H1 (cell line): Measurements from ENCODE around the gene CSF2. TPM values are rescaled to one million over a fixed set of nuclear protein-coding genes. Genes with fewer than 3 reads are reported as not detected.
A peak's percentile ranks its signal among the peaks of the same experiment; 100 is the strongest.

Experiments
- CTCF ChIA-PET: fragments of 300-600 bp; sonication (Branson Sonifier 250); formaldehyde crosslinking; loops from one replicate; lab custom pipeline; 2021; ENCODE audit not compliant: partially characterized antibody; lab: Charles Lee
- POLR2A ChIA-PET: fragments of 300-600 bp; sonication (Branson Sonifier 250); formaldehyde crosslinking; loops from one replicate; lab custom pipeline; 2021; ENCODE audit warnings: inconsistent platforms; ENCODE audit not compliant: partially characterized antibody; lab: Charles Lee
- DNase-seq, 2 experiments: peaks; one replicate each; pipeline versions ENCODE4 v3.0.0 to v3.0.0-alpha.2; 2010 to 2022; ENCODE audit warnings: low spot score in 2 of 2, low read depth in 1 of 2, mixed read lengths in 1 of 2
- FAIRE-seq: peaks from 2 replicates; lab custom pipeline; 2011; peaks lifted over from hg19 to GRCh38; lab: Jason Lieb, UNC
- H2AFZ ChIP-seq: 2 replicates; pipeline ENCODE4 v1.8.1; 2012; ENCODE audit warnings: low read length, inconsistent platforms
- H2AK5ac ChIP-seq: 2 replicates; pipeline ENCODE4 v1.6.1; 2013; ENCODE audit warnings: low read depth, low read length
- H2BK120ac ChIP-seq: replicated peaks from 2 replicates; pipeline ENCODE3; 2013; ENCODE audit warnings: low read depth, low read length, inconsistent platforms
- H2BK12ac ChIP-seq: 2 replicates; pipeline ENCODE4 v1.6.1; 2013; ENCODE audit warnings: low read depth, low read length
- H2BK15ac ChIP-seq: 2 replicates; pipeline ENCODE4 v1.6.1; 2013; ENCODE audit warnings: low read length
- H2BK20ac ChIP-seq: 2 replicates; pipeline ENCODE4 v1.6.1; 2013; ENCODE audit warnings: low read length
- H2BK5ac ChIP-seq: 2 replicates; pipeline ENCODE4 v1.6.1; 2013; ENCODE audit warnings: low read depth, low read length
- H3K14ac ChIP-seq: 2 replicates; pipeline ENCODE4 v1.6.1; 2013; ENCODE audit warnings: inconsistent platforms; ENCODE audit not compliant: insufficient read length
- H3K18ac ChIP-seq: 2 replicates; pipeline ENCODE4 v1.6.1; 2013; ENCODE audit warnings: low read length; ENCODE audit errors: extremely low read depth
- H3K23ac ChIP-seq: 2 replicates; pipeline ENCODE4 v1.6.1; 2013; ENCODE audit warnings: inconsistent platforms; ENCODE audit not compliant: insufficient read length
- H3K23me2 ChIP-seq: 2 replicates; pipeline ENCODE4 v1.6.1; 2013; ENCODE audit warnings: low read depth, low read length
- H3K27ac ChIP-seq: 2 replicates; pipeline ENCODE4 v1.6.1; 2011; ENCODE audit warnings: low read depth, low read length, inconsistent platforms
- H3K27me3 ChIP-seq, 4 experiments: replicated peaks in 1 of 4; 1 replicate in 1 of 4; 2 replicates in 3 of 4; pipeline versions ENCODE4 v1.6.1 to v1.8.1; 2011 to 2013; ENCODE audit warnings: low read length in 3 of 4, mild to moderate bottlenecking in 3 of 4, inconsistent platforms in 2 of 4, mixed read lengths in 2 of 4, moderate library complexity in 1 of 4; ENCODE audit not compliant: control insufficient read depth in 3 of 4, insufficient read depth in 3 of 4; ENCODE audit errors: extremely low read depth in 1 of 4
- H3K36me3 ChIP-seq, 4 experiments: 2 replicates each; pipeline versions ENCODE4 v1.6.1 to v1.8.1; 2011 to 2013; ENCODE audit warnings: mild to moderate bottlenecking in 4 of 4, low read length in 3 of 4, moderate library complexity in 2 of 4, control low read depth in 1 of 4, inconsistent platforms in 1 of 4; ENCODE audit not compliant: insufficient read depth in 4 of 4, control insufficient read depth in 2 of 4
- H3K4ac ChIP-seq: replicated peaks from 2 replicates; pipeline ENCODE3; 2013; ENCODE audit warnings: low read length, low read depth, mixed read lengths, inconsistent platforms; ENCODE audit not compliant: insufficient read length
- H3K4me1 ChIP-seq, 4 experiments: replicated peaks in 1 of 4; 1 replicate in 1 of 4; 2 replicates in 3 of 4; pipeline versions ENCODE4 v1.6.1 to v1.8.1; 2011 to 2013; ENCODE audit warnings: low read length in 3 of 4, inconsistent platforms in 2 of 4, mixed read lengths in 1 of 4; ENCODE audit not compliant: insufficient read depth in 4 of 4, control insufficient read depth in 3 of 4
- H3K4me2 ChIP-seq, 2 experiments: 2 replicates each; pipeline versions ENCODE4 v1.6.1 to v1.8.1; 2011 to 2013; ENCODE audit warnings: low read depth in 2 of 2, low read length in 2 of 2, control low read depth in 1 of 2, inconsistent platforms in 1 of 2, mild to moderate bottlenecking in 1 of 2; ENCODE audit not compliant: insufficient read depth in 1 of 2
- H3K4me3 ChIP-seq, 4 experiments: fragments of 200-600, 300-600 bp in 1 of 4; sonication (generic), shearing (Covaris generic), sonication (Bioruptor Twin) in 1 of 4; 2 replicates each; pipeline versions ENCODE4 v1.5.1 to v1.8.1; 2011 to 2016; ENCODE audit warnings: low read length in 4 of 4, low read depth in 3 of 4, control low read depth in 2 of 4, inconsistent platforms in 2 of 4, mild to moderate bottlenecking in 2 of 4, mixed read lengths in 1 of 4, moderate library complexity in 1 of 4; ENCODE audit not compliant: insufficient read depth in 2 of 4; ENCODE audit errors: extremely low read depth in 1 of 4
- H3K56ac ChIP-seq: replicated peaks from 2 replicates; pipeline ENCODE3; 2013; ENCODE audit warnings: low read depth, mild to moderate bottlenecking, mixed read lengths, low read length, inconsistent platforms; ENCODE audit not compliant: insufficient read length
- H3K79me1 ChIP-seq: 2 replicates; pipeline ENCODE4 v1.6.1; 2013; ENCODE audit warnings: low read depth, low read length, control low read depth
- H3K79me2 ChIP-seq, 2 experiments: 2 replicates each; pipeline versions ENCODE4 v1.6.1 to v1.8.1; 2012 to 2013; ENCODE audit warnings: low read length in 2 of 2, mild to moderate bottlenecking in 2 of 2, inconsistent platforms in 1 of 2; ENCODE audit not compliant: insufficient read depth in 2 of 2, control insufficient read depth in 1 of 2
- H3K9ac ChIP-seq, 4 experiments: replicated peaks in 1 of 4; 1 replicate in 1 of 4; 2 replicates in 3 of 4; pipeline versions ENCODE4 v1.6.1 to v1.8.1; 2011 to 2013; ENCODE audit warnings: low read depth in 3 of 4, low read length in 3 of 4, control low read depth in 2 of 4, mild to moderate bottlenecking in 2 of 4, moderate library complexity in 2 of 4, inconsistent platforms in 1 of 4; ENCODE audit errors: extremely low read depth in 1 of 4
- H3K9me3 ChIP-seq, 2 experiments: 2 replicates each; pipeline versions ENCODE4 v1.6.1 to v1.8.1; 2012 to 2013; ENCODE audit warnings: mild to moderate bottlenecking in 2 of 2, moderate library complexity in 2 of 2, control low read depth in 1 of 2, inconsistent platforms in 1 of 2, low read depth in 1 of 2, low read length in 1 of 2, mixed read lengths in 1 of 2; ENCODE audit not compliant: insufficient read depth in 2 of 2
- H4K20me1 ChIP-seq, 2 experiments: replicated peaks in 1 of 2; 2 replicates each; pipeline versions ENCODE3 to v1.8.1; 2011 to 2013; ENCODE audit warnings: inconsistent platforms in 2 of 2, low read length in 2 of 2, mild to moderate bottlenecking in 1 of 2; ENCODE audit not compliant: insufficient read depth in 2 of 2, control insufficient read depth in 1 of 2
- H4K5ac ChIP-seq: 2 replicates; pipeline ENCODE4 v1.6.1; 2013; ENCODE audit warnings: low read length, low read depth, mixed read lengths, inconsistent platforms; ENCODE audit not compliant: insufficient read length
- H4K8ac ChIP-seq: 2 replicates; pipeline ENCODE4 v1.8.0; 2013; ENCODE audit warnings: mild to moderate bottlenecking, moderate library complexity, low read length, inconsistent platforms; ENCODE audit not compliant: insufficient read depth; ENCODE audit errors: extremely low read depth
- H4K91ac ChIP-seq: replicated peaks from 2 replicates; pipeline ENCODE3; 2013; ENCODE audit warnings: low read length, mixed read lengths, inconsistent platforms; ENCODE audit not compliant: insufficient read length
- BCL11A ChIP-seq, 2 experiments: IDR thresholded peaks; one replicate each; pipeline ENCODE4 v1.6.1; 2011; ENCODE audit warnings: low read depth in 2 of 2, low read length in 2 of 2, mild to moderate bottlenecking in 2 of 2
- CHD2 ChIP-seq: IDR thresholded peaks from 2 replicates; pipeline ENCODE4 v1.6.1; 2012; ENCODE audit warnings: low read length, improper control_type of control experiment
- EZH2 ChIP-seq: fragments of 200-600 bp; sonication (generic); IDR thresholded peaks from 2 replicates; pipeline ENCODE4 v1.7.1; 2012; ENCODE audit warnings: low read depth, mild to moderate bottlenecking, moderate library complexity, low read length, inconsistent platforms; ENCODE audit not compliant: severe bottlenecking
- NRF1 ChIP-seq: IDR thresholded peaks from 2 replicates; pipeline ENCODE4 v1.6.1; 2011; ENCODE audit warnings: mild to moderate bottlenecking, low read depth, low read length, improper control_type of control experiment
- PHF8 ChIP-seq: fragments of 200-600 bp; sonication (generic); conservative IDR thresholded peaks from 2 replicates; pipeline ENCODE4 v1.7.1; 2012; ENCODE audit warnings: low read depth, mild to moderate bottlenecking, inconsistent platforms, low read length, moderate library complexity
- POU5F1 ChIP-seq: IDR thresholded peaks from 2 replicates; pipeline ENCODE4 v1.6.1; 2011; ENCODE audit warnings: low read depth, mild to moderate bottlenecking, low read length, moderate library complexity
- RFX5 ChIP-seq: IDR thresholded peaks from 2 replicates; pipeline ENCODE4 v1.6.1; 2011; ENCODE audit warnings: low read depth, low read length, improper control_type of control experiment, borderline replicate concordance
- SUZ12 ChIP-seq: fragments of 200-600 bp; sonication (generic); IDR thresholded peaks from 2 replicates; pipeline ENCODE4 v1.6.1; 2012; ENCODE audit warnings: mild to moderate bottlenecking, inconsistent platforms, low read length, moderate library complexity, mixed read lengths
- WGBS, 2 experiments: shearing (Covaris generic) in 1 of 2; methylation state at CpG; one replicate each; pipeline versions ENCODE4 v1.1.6 to v1.1.7; 2013 to 2015; ENCODE audit warnings: low lambda C conversion rate in 2 of 2, mixed read lengths in 2 of 2, inconsistent platforms in 1 of 2, low coverage in 1 of 2, missing lambda C conversion rate in 1 of 2; ENCODE audit not compliant: insufficient replicate concordance in 2 of 2, insufficient coverage in 1 of 2, insufficient read length in 1 of 2; ENCODE audit errors: extremely low coverage in 1 of 2, missing lambda C conversion rate in 1 of 2; 5-methylcytosine and 5-hydroxymethylcytosine counted together
- polyA plus RNA-seq, 7 experiments: library from polyadenylated mRNA; depleted of rRNA in 3 of 7; stranded (reverse) in 5 of 7; unstranded in 2 of 7; fragments of >200 nt in 5 of 7; fragments of 200-250 nt in 2 of 7; gene quantifications; 1 replicate in 5 of 7; 2 replicates in 1 of 7; 4 replicates in 1 of 7; pipeline versions ENCODE4 v1.2.1 to v1.2.3, GENCODE V29; 2011 to 2013; ENCODE audit warnings: missing spikeins in 2 of 7, mixed read lengths in 2 of 7
- total RNA-seq: library from RNA; stranded (reverse); fragmentation: NEBNext Ultra II Directional; extraction: Animal tissue kit (Norgen Biotek cat#: 25700); gene quantifications from 2 replicates; pipeline ENCODE4 v1.2.1, GENCODE V29; 2021

Gene CSF2
- total and polyA plus RNA-seq, 2 of the 8 experiments (the other 6 are each of a cell fraction or from before 2014, with no cell fraction given) = not detected

- H2AK5ac ChIP-seq = no peak overlapping the region
- H2BK120ac ChIP-seq = no peak overlapping the region
- H3K9ac ChIP-seq = no peak overlapping the region
- whole genome bisulfite sequencing, 2 experiments = 80% methylated on average over 2 of the region's 2 CpGs; no CpG with 5 or more reads in 1 of the 2 experiments
- no peak overlapping the region for H4K8ac ChIP-seq
- H2BK5ac ChIP-seq = no peak overlapping the region
- ChIA-PET CTCF (interaction anchor here (0.9 kb wide), 1 partner anchor 109 kb away, joined by 3 read pairs; no protein-coding TSS in a partner anchor), POLR2A (no interaction called here)
- H4K91ac ChIP-seq = no peak overlapping the region
- TF ChIP-seq SUZ12 (no peak), NRF1 (no peak), CHD2 (no peak), PHF8 (no peak), BCL11A (IDR thresholded peaks at IDR 0.05; ENCODE audit: low read depth in 2 of 2, low read length in 2 of 2) (no peak), RFX5 (no peak), EZH2 (no peak), POU5F1 (no peak)
- no peak overlapping the region for H3K4me3 ChIP-seq
- H4K20me1 ChIP-seq = no peaks in the 10 kb centered on the region
- H3K23ac ChIP-seq = no peak overlapping the region
- H3K4me2 ChIP-seq = no peak overlapping the region
- no peak for DNase-seq
- H2BK15ac ChIP-seq = no peak overlapping the region
- H3K4ac ChIP-seq = no peak overlapping the region
- FAIRE-seq = no peak
- H2BK12ac ChIP-seq = no peak overlapping the region
- no peaks in the 10 kb centered on the region for H3K27me3 ChIP-seq
- no peaks in the 10 kb centered on the region for H3K36me3 ChIP-seq
- no peak overlapping the region for H2AFZ ChIP-seq
- no peaks in the 10 kb centered on the region for H3K79me1 ChIP-seq
- no peak overlapping the region for H2BK20ac ChIP-seq
- no peak overlapping the region for H4K5ac ChIP-seq
- H3K18ac ChIP-seq = peak overlapping the region; percentile 22; the same call in 1 of the 2 replicates
- no peaks in the 10 kb centered on the region for H3K79me2 ChIP-seq
- no peak overlapping the region for H3K56ac ChIP-seq
- H3K9me3 ChIP-seq = no peaks in the 10 kb centered on the region
- no peak overlapping the region for H3K27ac ChIP-seq
- no peak overlapping the region for H3K14ac ChIP-seq
- no peaks in the 10 kb centered on the region for H3K4me1 ChIP-seq
- no peaks in the 10 kb centered on the region for H3K23me2 ChIP-seq
These were observed 21.5 kb downstream of the CSF2 start for GRCh38 chr5:132095077-132095410.
